ENCODE measurements around the gene RAD23A.

DNA sequence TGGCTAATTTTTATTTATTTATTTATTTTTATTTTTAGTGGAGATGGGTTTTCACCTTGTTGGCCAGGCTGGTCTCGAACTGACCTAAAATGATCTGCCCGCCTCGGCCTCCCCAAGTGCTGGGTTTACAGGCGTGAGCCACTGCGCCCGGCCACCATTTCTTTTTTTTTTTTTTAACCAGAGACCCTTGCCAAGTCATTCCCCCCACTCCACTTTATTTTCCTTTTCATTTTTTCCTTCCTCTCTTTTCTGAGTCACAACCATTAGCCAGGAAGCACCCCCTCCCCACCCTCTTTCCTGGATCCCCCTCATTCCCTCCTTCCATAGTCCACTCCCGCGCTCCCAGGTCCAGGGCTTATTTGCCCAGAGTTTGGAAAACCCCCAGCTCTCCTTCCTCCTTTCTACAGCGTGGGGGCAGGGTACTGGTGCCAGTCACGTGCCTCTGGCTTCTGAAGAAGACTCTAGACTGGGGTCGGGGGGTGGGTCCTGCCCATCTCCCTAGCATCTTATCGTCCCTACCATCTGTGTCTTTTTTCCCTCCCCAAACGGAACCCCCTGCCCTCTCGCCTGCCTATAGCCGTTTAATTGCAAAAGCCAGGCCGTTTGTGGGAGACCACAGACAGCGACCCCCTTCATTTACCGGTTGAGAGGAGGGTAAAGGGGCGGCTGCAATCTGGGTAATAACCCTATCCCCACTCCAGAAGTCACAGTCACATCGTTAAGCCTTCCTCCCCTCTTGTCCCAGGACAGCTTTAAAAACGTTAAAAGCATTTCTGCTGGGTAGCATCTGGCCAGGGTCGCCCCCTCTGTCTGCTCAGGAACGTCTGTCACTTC, 8.4 kb upstream of the RAD23A start:
- TF ChIP-seq, protein P1, sequence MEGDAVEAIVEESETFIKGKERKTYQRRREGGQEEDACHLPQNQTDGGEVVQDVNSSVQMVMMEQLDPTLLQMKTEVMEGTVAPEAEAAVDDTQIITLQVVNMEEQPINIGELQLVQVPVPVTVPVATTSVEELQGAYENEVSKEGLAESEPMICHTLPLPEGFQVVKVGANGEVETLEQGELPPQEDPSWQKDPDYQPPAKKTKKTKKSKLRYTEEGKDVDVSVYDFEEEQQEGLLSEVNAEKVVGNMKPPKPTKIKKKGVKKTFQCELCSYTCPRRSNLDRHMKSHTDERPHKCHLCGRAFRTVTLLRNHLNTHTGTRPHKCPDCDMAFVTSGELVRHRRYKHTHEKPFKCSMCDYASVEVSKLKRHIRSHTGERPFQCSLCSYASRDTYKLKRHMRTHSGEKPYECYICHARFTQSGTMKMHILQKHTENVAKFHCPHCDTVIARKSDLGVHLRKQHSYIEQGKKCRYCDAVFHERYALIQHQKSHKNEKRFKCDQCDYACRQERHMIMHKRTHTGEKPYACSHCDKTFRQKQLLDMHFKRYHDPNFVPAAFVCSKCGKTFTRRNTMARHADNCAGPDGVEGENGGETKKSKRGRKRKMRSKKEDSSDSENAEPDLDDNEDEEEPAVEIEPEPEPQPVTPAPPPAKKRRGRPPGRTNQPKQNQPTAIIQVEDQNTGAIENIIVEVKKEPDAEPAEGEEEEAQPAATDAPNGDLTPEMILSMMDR (IDR thresholded peaks at IDR 0.05): no peak
- TF ChIP-seq POLR2A (IDR thresholded peaks at IDR 0.05): no peak

Data from prostate gland (tissue), 2 donors.